Lower leg skin (tissue), 4 donors: ENCODE measurements around the gene KDM2B. TPM values are rescaled to one million over a fixed set of nuclear protein-coding genes. Genes with fewer than 3 reads are reported as not detected.

Experiments
- DNase-seq, 2 donors: peaks; one replicate each; pipeline ENCODE4 v3.0.0-alpha.2; 2019; ENCODE audit warnings: low spot score in 2 of 2
- H3K4me3 ChIP-seq: fragments of 200-600 bp; sonication (generic); 2 replicates; pipeline ENCODE4 v1.5.1; 2017; ENCODE audit warnings: mild to moderate bottlenecking, low read depth; ENCODE audit not compliant: poor library complexity, severe bottlenecking
- CTCF ChIP-seq, 3 donors: fragments of 450-650 bp; IDR thresholded peaks; one replicate each; pipeline ENCODE4 v1.5.1; 2016; ENCODE audit warnings: antibody characterized with exemption in 3 of 3, mild to moderate bottlenecking in 3 of 3, moderate library complexity in 2 of 3
- POLR2A ChIP-seq, 2 donors: fragments of 450-650 bp; IDR thresholded peaks; one replicate each; pipeline ENCODE4 v1.6.1; 2016 to 2017; ENCODE audit warnings: antibody characterized with exemption in 2 of 2, mild to moderate bottlenecking in 1 of 2, moderate library complexity in 1 of 2
- WGBS, 2 donors: methylation state at CpG; one replicate each; pipeline ENCODE4 v1.1.5; 2018; 5-methylcytosine and 5-hydroxymethylcytosine counted together
- intact Hi-C: fragments of 100-400 bp; cut with DNase I; formaldehyde crosslinking; loops from one replicate; pipeline ENCODE4 v1.15.0; 2023; ENCODE audit warnings: low total_unique reads
- total RNA-seq, 4 donors: library from RNA; depleted of rRNA; stranded (reverse); fragments of >200 nt; gene quantifications; one replicate each; pipeline ENCODE4 v1.1.0, GENCODE V29; 2016

Gene KDM2B
- total RNA-seq, 4 donors from 2014 or later: 28.9 to 72.1 (median 47.9) TPM

- TF ChIP-seq CTCF (IDR thresholded peaks at IDR 0.05) (no peak), POLR2A (IDR thresholded peaks at IDR 0.05) (no peak)
- no peak for DNase-seq
- H3K4me3 ChIP-seq: no peak overlapping the region
- intact Hi-C loops: no loop called here
- 69 to 71% methylated on average over 12 of the region's 12 CpGs for WGBS, 2 donors
Measured at GRCh38 chr12:121512561-121512960, 68.3 kb downstream of the KDM2B start.

- intact Hi-C loops: no loop called here
- DNase-seq: no peak
- no peak for TF ChIP-seq CTCF (IDR thresholded peaks at IDR 0.05)
- TF ChIP-seq POLR2A (IDR thresholded peaks at IDR 0.05): no peak
- WGBS, 2 donors: 73% methylated on average over 12 of the region's 12 CpGs
- H3K4me3 ChIP-seq: no peak overlapping the region
Measured at GRCh38 chr12:121511916-121512315, 68.9 kb downstream of the KDM2B start.

- intact Hi-C loops: no loop called here
- TF ChIP-seq POLR2A (IDR thresholded peaks at IDR 0.05): no peak
- no peak for TF ChIP-seq CTCF (IDR thresholded peaks at IDR 0.05)
- no peak overlapping the region for H3K4me3 ChIP-seq
- no peak for DNase-seq
- WGBS, 2 donors: 93 to 94% methylated on average over 9 to 16 of the region's 16 CpGs
Measured at GRCh38 chr12:121509339-121509738, 71.5 kb downstream of the KDM2B start.

GRCh38 chr12:121508533-121508932 lies 72.3 kb downstream of the KDM2B start:
- TF ChIP-seq POLR2A (IDR thresholded peaks at IDR 0.05) (no peak), CTCF (IDR thresholded peaks at IDR 0.05) (no peak)
- WGBS, 2 donors: 91 to 92% methylated on average over 11 of the region's 11 CpGs
- intact Hi-C loops: no loop called here
- H3K4me3 ChIP-seq: no peak overlapping the region
- no peak for DNase-seq

GRCh38 chr12:121507984-121508383 lies 72.8 kb downstream of the KDM2B start:
- H3K4me3 ChIP-seq: no peak overlapping the region
- WGBS, 2 donors: 87 to 92% methylated on average over 3 of the region's 3 CpGs
- intact Hi-C loops: no loop called here
- no peak for DNase-seq
- no peak for TF ChIP-seq CTCF (IDR thresholded peaks at IDR 0.05)
- no peak for TF ChIP-seq POLR2A (IDR thresholded peaks at IDR 0.05)

GRCh38 chr12:121507245-121507644 lies 73.6 kb downstream of the KDM2B start:
- DNase-seq: no peak
- H3K4me3 ChIP-seq: no peak overlapping the region
- 87 to 89% methylated on average over 8 of the region's 8 CpGs for WGBS, 2 donors
- intact Hi-C loops: no loop called here
- TF ChIP-seq CTCF (IDR thresholded peaks at IDR 0.05) (no peak), POLR2A (IDR thresholded peaks at IDR 0.05) (no peak)
